H9 (cell line): ENCODE measurements around the gene ADA. TPM values are rescaled to one million over a fixed set of nuclear protein-coding genes. Genes with fewer than 3 reads are reported as not detected.

ENCODE experiments used
- DNase-seq: peaks from one replicate; pipeline ENCODE4 v3.0.0-alpha.2; 2017
- H2AFZ ChIP-seq: one replicate; pipeline ENCODE4 v1.6.1; 2013; ENCODE audit warnings: mild to moderate bottlenecking, low read length, control low read depth, moderate library complexity
- H2AK5ac ChIP-seq: 2 replicates; pipeline ENCODE4 v1.6.1; 2013; ENCODE audit warnings: low read length, control low read depth, mixed read lengths; ENCODE audit not compliant: insufficient read length
- H2BK120ac ChIP-seq: one replicate; pipeline ENCODE4 v1.6.1; 2013; ENCODE audit warnings: low read depth, mild to moderate bottlenecking, low read length, control low read depth, inconsistent platforms; ENCODE audit not compliant: poor library complexity, severe bottlenecking
- H2BK12ac ChIP-seq: 2 replicates; pipeline ENCODE4 v1.6.1; 2013; ENCODE audit warnings: low read length, control low read depth, mixed read lengths, low read depth; ENCODE audit not compliant: insufficient read length
- H2BK15ac ChIP-seq: 2 replicates; pipeline ENCODE4 v1.6.1; 2013; ENCODE audit warnings: low read depth, low read length, control low read depth
- H2BK20ac ChIP-seq: one replicate; pipeline ENCODE4 v1.6.1; 2013; ENCODE audit warnings: low read depth, mild to moderate bottlenecking, low read length, control low read depth, inconsistent platforms; ENCODE audit not compliant: poor library complexity, severe bottlenecking
- H2BK5ac ChIP-seq: 2 replicates; pipeline ENCODE4 v1.6.1; 2013; ENCODE audit warnings: low read length, control low read depth, mixed read lengths; ENCODE audit not compliant: insufficient read length
- H3K14ac ChIP-seq: 2 replicates; pipeline ENCODE4 v1.6.1; 2013; ENCODE audit warnings: low read length, control low read depth; ENCODE audit not compliant: insufficient read depth
- H3K18ac ChIP-seq: 2 replicates; pipeline ENCODE4 v1.6.1; 2013; ENCODE audit warnings: low read depth, mild to moderate bottlenecking, mixed read lengths, low read length, control low read depth; ENCODE audit not compliant: insufficient read length
- H3K23ac ChIP-seq: 2 replicates; pipeline ENCODE4 v1.6.1; 2013; ENCODE audit warnings: low read length, control low read depth, mixed read lengths, low read depth; ENCODE audit not compliant: insufficient read length
- H3K23me2 ChIP-seq: 2 replicates; pipeline ENCODE4 v1.6.1; 2013; ENCODE audit warnings: low read depth, mild to moderate bottlenecking, mixed read lengths, low read length, control low read depth; ENCODE audit not compliant: insufficient read length, poor library complexity, severe bottlenecking
- H3K27ac ChIP-seq: 2 replicates; pipeline ENCODE4 v1.5.1; 2013; ENCODE audit warnings: low read length, control low read depth, mixed read lengths, low read depth; ENCODE audit not compliant: insufficient read length
- H3K27me3 ChIP-seq: 2 replicates; pipeline ENCODE4 v1.6.1; 2013; ENCODE audit warnings: low read length, control low read depth, inconsistent platforms; ENCODE audit not compliant: insufficient read depth
- H3K4ac ChIP-seq: 2 replicates; pipeline ENCODE4 v1.6.1; 2013; ENCODE audit warnings: low read depth, mild to moderate bottlenecking, control low read depth, inconsistent platforms, low read length, moderate library complexity
- H3K4me1 ChIP-seq: 2 replicates; pipeline ENCODE4 v1.6.1; 2013; ENCODE audit warnings: low read length, control low read depth, inconsistent platforms; ENCODE audit not compliant: insufficient read depth
- H3K4me2 ChIP-seq: 2 replicates; pipeline ENCODE4 v1.6.1; 2013; ENCODE audit warnings: low read length, control low read depth, mixed read lengths; ENCODE audit not compliant: insufficient read length, insufficient read depth
- H3K56ac ChIP-seq: 2 replicates; pipeline ENCODE4 v1.6.1; 2013; ENCODE audit warnings: low read depth, mild to moderate bottlenecking, mixed read lengths, low read length, control low read depth; ENCODE audit not compliant: insufficient read length
- H3K79me1 ChIP-seq: 2 replicates; pipeline ENCODE4 v1.6.1; 2013; ENCODE audit warnings: low read depth, mild to moderate bottlenecking, moderate library complexity, low read length, control low read depth, inconsistent platforms; ENCODE audit not compliant: insufficient read depth, poor library complexity, severe bottlenecking
- H3K79me2 ChIP-seq: 2 replicates; pipeline ENCODE4 v1.6.1; 2013; ENCODE audit warnings: low read length, control low read depth, inconsistent platforms; ENCODE audit not compliant: insufficient read depth
- H3K9ac ChIP-seq: 2 replicates; pipeline ENCODE4 v1.6.1; 2013; ENCODE audit warnings: low read length, control low read depth, mixed read lengths; ENCODE audit not compliant: insufficient read length; ENCODE audit errors: extremely low read depth
- H3K9me3 ChIP-seq: one replicate; pipeline ENCODE4 v1.6.1; 2013; ENCODE audit warnings: low read depth, low read length, inconsistent platforms; ENCODE audit not compliant: control insufficient read depth
- H3T11ph ChIP-seq: one replicate; pipeline ENCODE4 v1.6.1; 2013; ENCODE audit warnings: mild to moderate bottlenecking, low read length, control low read depth, inconsistent platforms
- H4K20me1 ChIP-seq: one replicate; pipeline ENCODE4 v1.6.1; 2013; ENCODE audit not compliant: control insufficient read depth, insufficient read length, insufficient read depth
- H4K5ac ChIP-seq: 2 replicates; pipeline ENCODE4 v1.6.1; 2013; ENCODE audit warnings: low read depth, mild to moderate bottlenecking, mixed read lengths, low read length, control low read depth; ENCODE audit not compliant: insufficient read length
- H4K8ac ChIP-seq: replicated peaks from 2 replicates; pipeline ENCODE4 v1.6.1; 2013; ENCODE audit warnings: low read length, control low read depth, mixed read lengths, low read depth; ENCODE audit not compliant: insufficient read length
- H4K91ac ChIP-seq: 2 replicates; pipeline ENCODE4 v1.6.1; 2013; ENCODE audit warnings: low read depth, mild to moderate bottlenecking, moderate library complexity, mixed read lengths, low read length, control low read depth; ENCODE audit not compliant: insufficient read length
- H3K27ac Mint-ChIP-seq, 3 experiments: 2 replicates in 2 of 3; 3 replicates in 1 of 3; pipeline ENCODE4 v1.8.0; 2020 to 2021; ENCODE audit warnings: mixed read lengths in 3 of 3, mild to moderate bottlenecking in 1 of 3, moderate library complexity in 1 of 3
- H3K27me3 Mint-ChIP-seq: 2 replicates; pipeline ENCODE4 v1.8.0; 2021; ENCODE audit warnings: low read depth, mild to moderate bottlenecking, moderate library complexity, mixed read lengths
- H3K36me3 Mint-ChIP-seq, 3 experiments: 2 replicates in 2 of 3; 3 replicates in 1 of 3; pipeline ENCODE4 v1.8.0; 2020 to 2021; ENCODE audit warnings: low read depth in 3 of 3, mixed read lengths in 3 of 3; ENCODE audit not compliant: insufficient read depth in 1 of 3
- H3K4me1 Mint-ChIP-seq, 2 experiments: 2 replicates each; pipeline ENCODE4 v1.8.0; 2020; ENCODE audit warnings: mixed read lengths in 2 of 2
- H3K4me3 Mint-ChIP-seq, 2 experiments: 2 replicates in 1 of 2; 3 replicates in 1 of 2; pipeline ENCODE4 v1.8.0; 2020 to 2021; ENCODE audit warnings: mild to moderate bottlenecking in 2 of 2, mixed read lengths in 2 of 2, moderate library complexity in 1 of 2
- H3K9me3 Mint-ChIP-seq, 2 experiments: 2 replicates in 1 of 2; 3 replicates in 1 of 2; pipeline ENCODE4 v1.8.0; 2020; ENCODE audit warnings: mild to moderate bottlenecking in 2 of 2, mixed read lengths in 2 of 2, moderate library complexity in 1 of 2
- CTCF ChIP-seq: fragments of 200-600 bp; sonication (generic); conservative IDR thresholded peaks from 3 replicates; pipeline ENCODE4 v1.8.0; 2021; ENCODE audit warnings: antibody characterized with exemption, mild to moderate bottlenecking
- WGBS: extraction: QIAGEN DNeasy Blood & Tissue Kit; methylation state at CpG from one replicate; pipeline ENCODE4 v1.1.7; 2013; ENCODE audit warnings: missing lambda C conversion rate, low lambda C conversion rate, mixed read lengths; ENCODE audit not compliant: insufficient read length; ENCODE audit errors: extremely low coverage; 5-methylcytosine and 5-hydroxymethylcytosine counted together
- long read RNA-seq: library from polyadenylated mRNA; unstranded; transcript quantifications from one replicate; pipeline ENCODE4 v2.0.0, GENCODE V29; 2020
- total RNA-seq: library from RNA; stranded (reverse); gene quantifications from 2 replicates; pipeline ENCODE4 v1.2.1, GENCODE V29; 2021

Gene ADA
- 19.2 and 22.0 TPM in 2 replicates for total RNA-seq
- long read RNA-seq, transcript ADA-207 (11 exons, 1,128 nt) = minor isoform, 7 of 154 reads
- long read RNA-seq, transcript ADA-201 (12 exons, 1,539 nt) = major isoform, 132 of 154 reads
- long read RNA-seq, partial matches to known transcripts = 1 of 154 reads
- long read RNA-seq, other reads (novel, unspliced or antisense) = 14 of 154 reads

DNA sequence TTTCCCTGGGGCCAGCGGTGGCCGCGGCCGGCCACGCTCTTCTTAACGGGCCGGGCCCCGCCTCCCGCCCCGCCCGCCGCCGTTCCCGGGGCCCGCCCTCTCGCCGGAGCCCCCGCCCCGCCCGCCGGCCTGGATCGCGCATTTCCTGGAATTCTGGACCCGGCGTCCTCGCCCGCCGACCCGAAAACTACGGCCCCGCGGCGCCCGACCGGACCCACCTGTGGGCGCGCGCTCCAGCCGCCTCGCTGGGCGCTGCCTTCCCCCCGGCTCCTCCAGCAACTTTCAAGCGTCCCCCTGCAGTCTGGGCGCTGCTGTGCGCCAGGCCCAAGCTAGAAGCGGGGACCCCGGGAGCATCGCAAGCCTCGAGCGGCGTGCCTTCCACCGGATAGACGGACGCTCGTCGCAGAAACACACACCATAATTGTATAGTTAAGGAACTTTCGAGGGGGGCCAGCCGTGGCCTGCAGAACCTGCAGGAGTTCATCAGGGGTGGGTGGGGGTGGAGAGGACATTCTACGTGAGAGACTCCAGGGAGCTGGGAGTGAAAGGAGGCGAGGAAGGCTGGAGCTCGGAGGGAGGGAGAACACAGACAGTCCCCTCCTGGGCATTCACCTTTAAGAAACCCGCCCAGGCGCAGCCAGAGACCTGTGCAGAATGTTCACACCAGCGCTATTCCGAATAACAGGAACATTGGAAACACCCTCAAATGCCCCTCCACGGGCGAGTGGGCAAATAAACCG, at the start of gene ADA:
TSS of gene ADA (minus strand) at position 16 of the 740 bp plus-strand sequence. CDS start 92 bp downstream, outside the sequence.
- peaks cover 11% of the 10 kb centered on the region for H3K4me1 ChIP-seq
- WGBS = no CpG with 5 or more reads among the region's 68 CpGs
- H3K79me2 ChIP-seq = no peaks in the 10 kb centered on the region
- H2BK5ac ChIP-seq = no peak within 1 kb of the TSS
- no peak within 1 kb of the TSS for H3T11ph ChIP-seq
- H2BK15ac ChIP-seq = no peak within 1 kb of the TSS
- peak within 1 kb of the TSS; percentile 0 for H3K9ac ChIP-seq
- no peak within 1 kb of the TSS for H2BK120ac ChIP-seq
- Mint-ChIP-seq H3K27ac (no peak within 1 kb of the TSS; a peak in 2 of 7 replicates), H3K4me3 (peak within 1 kb of the TSS; percentile 76 to 80), H3K9me3 (peaks cover 20 to 24% of the 10 kb centered on the region in 2 experiments), H3K4me1 (peaks cover 38 to 53% of the 10 kb centered on the region in 2 experiments), H3K36me3 (peaks cover 14 to 23% (median 21%) of the 10 kb centered on the region in 3 experiments), H3K27me3 (peaks cover 55% of the 10 kb centered on the region)
- no peak within 1 kb of the TSS for H4K8ac ChIP-seq
- H3K79me1 ChIP-seq = no peaks in the 10 kb centered on the region
- peak; percentile 61 for DNase-seq
- H4K20me1 ChIP-seq = no peaks in the 10 kb centered on the region
- peaks cover 9% of the 10 kb centered on the region for H3K23me2 ChIP-seq
- H4K5ac ChIP-seq = no peak within 1 kb of the TSS
- H3K23ac ChIP-seq = no peak within 1 kb of the TSS
- no peak within 1 kb of the TSS for H3K18ac ChIP-seq
- no peak within 1 kb of the TSS for H2BK20ac ChIP-seq
- H4K91ac ChIP-seq = no peak within 1 kb of the TSS
- peak within 1 kb of the TSS; percentile 91 for H3K4me2 ChIP-seq
- H2BK12ac ChIP-seq = no peak within 1 kb of the TSS
- H2AK5ac ChIP-seq = no peak within 1 kb of the TSS
- TF ChIP-seq CTCF = no peak; the same call in 2 of the 3 replicates
- no peak within 1 kb of the TSS for H3K4ac ChIP-seq
- no peaks in the 10 kb centered on the region; the same call in 1 of the 2 replicates for H3K27me3 ChIP-seq
- H3K27ac ChIP-seq = no peak within 1 kb of the TSS
- H3K9me3 ChIP-seq = peaks cover 10% of the 10 kb centered on the region
- H3K56ac ChIP-seq = no peak within 1 kb of the TSS
- no peak within 1 kb of the TSS for H3K14ac ChIP-seq
- no peak within 1 kb of the TSS for H2AFZ ChIP-seq
